ENCODE results near the gene MAP7D3. TPM values are rescaled to one million over a fixed set of nuclear protein-coding genes. Genes with fewer than 3 reads are reported as not detected.

MAP7D3 gene
- total and polyA plus RNA-seq, 2 of the 8 experiments (the other 6 are each of a cell fraction or from before 2014, with no cell fraction given), result 4.8 to 19.6 TPM

GRCh38 chrX:136179133-136179532, 72.1 kb downstream of the MAP7D3 start:
- H2AK5ac ChIP-seq (ENCODE audit: low read depth, low read length), result no peak overlapping the region
- H2BK20ac ChIP-seq (ENCODE audit: low read length), result no peak overlapping the region
- H3K36me3 ChIP-seq (ENCODE audit: control insufficient read depth in 2 of 4, insufficient read depth in 4 of 4, low read length in 3 of 4), result peaks cover 0 to 3% (median 0%) of the 10 kb centered on the region in 4 experiments; a peak in 1 of 8 replicates
- H3K27me3 ChIP-seq (replicated peaks in 1 of 4; ENCODE audit: control insufficient read depth in 3 of 4, extremely low read depth in 1 of 4, insufficient read depth in 3 of 4, low read length in 3 of 4), result no peaks in the 10 kb centered on the region
- no peak overlapping the region for H3K4ac ChIP-seq (replicated peaks; ENCODE audit: insufficient read length, low read depth, low read length)
- FAIRE-seq (no peak), DNase-seq (ENCODE audit: low read depth in 1 of 2, low spot score in 2 of 2) (no peak)
- H3K18ac ChIP-seq (ENCODE audit: extremely low read depth, low read length), result no peak overlapping the region
- H3K9me3 ChIP-seq (ENCODE audit: insufficient read depth in 2 of 2, low read depth in 1 of 2, low read length in 1 of 2), result no peaks in the 10 kb centered on the region
- 97% methylated on average over 4 of the region's 4 CpGs; no CpG with 5 or more reads in 1 of the 2 experiments for WGBS, 2 experiments (ENCODE audit: extremely low coverage in 1 of 2, insufficient coverage in 1 of 2, insufficient read length in 1 of 2, insufficient replicate concordance in 2 of 2, low coverage in 1 of 2, low lambda C conversion rate in 2 of 2, missing lambda C conversion rate in 1 of 2)
- H3K4me3 ChIP-seq (ENCODE audit: extremely low read depth in 1 of 4, insufficient read depth in 2 of 4, low read depth in 3 of 4, low read length in 4 of 4), result no peak overlapping the region
- H3K79me2 ChIP-seq (ENCODE audit: control insufficient read depth in 1 of 2, insufficient read depth in 2 of 2, low read length in 2 of 2), result no peaks in the 10 kb centered on the region
- H2AFZ ChIP-seq (ENCODE audit: low read length), result no peak overlapping the region
- no peak overlapping the region for H2BK5ac ChIP-seq (ENCODE audit: low read depth, low read length)
- H3K56ac ChIP-seq (replicated peaks; ENCODE audit: insufficient read length, low read depth, low read length), result no peak overlapping the region
- no peak overlapping the region for H3K23ac ChIP-seq (ENCODE audit: insufficient read length)
- H2BK15ac ChIP-seq (ENCODE audit: low read length), result no peak overlapping the region
- no peaks in the 10 kb centered on the region for H3K79me1 ChIP-seq (ENCODE audit: low read depth, low read length)
- H3K23me2 ChIP-seq (ENCODE audit: low read depth, low read length), result no peaks in the 10 kb centered on the region
- no peak overlapping the region for H4K91ac ChIP-seq (replicated peaks; ENCODE audit: insufficient read length, low read length)
- no peak overlapping the region for H2BK120ac ChIP-seq (replicated peaks; ENCODE audit: low read depth, low read length)
- no peak overlapping the region for H3K14ac ChIP-seq (ENCODE audit: insufficient read length)
- no peak overlapping the region for H3K4me2 ChIP-seq (ENCODE audit: insufficient read depth in 1 of 2, low read depth in 2 of 2, low read length in 2 of 2)
- no peaks in the 10 kb centered on the region for H3K4me1 ChIP-seq (replicated peaks in 1 of 4; ENCODE audit: control insufficient read depth in 3 of 4, insufficient read depth in 4 of 4, low read length in 3 of 4)
- ChIA-PET CTCF (ENCODE audit: partially characterized antibody) (no interaction called here), POLR2A (ENCODE audit: partially characterized antibody) (no interaction called here)
- H4K8ac ChIP-seq (ENCODE audit: extremely low read depth, insufficient read depth, low read length), result no peak overlapping the region
- H4K20me1 ChIP-seq (replicated peaks in 1 of 2; ENCODE audit: control insufficient read depth in 1 of 2, insufficient read depth in 2 of 2, low read length in 2 of 2), result no peaks in the 10 kb centered on the region
- H4K5ac ChIP-seq (ENCODE audit: insufficient read length, low read depth, low read length), result no peak overlapping the region
- no peak overlapping the region for H3K27ac ChIP-seq (ENCODE audit: low read depth, low read length)
- no peak overlapping the region for H2BK12ac ChIP-seq (ENCODE audit: low read depth, low read length)
- no peak overlapping the region for H3K9ac ChIP-seq (replicated peaks in 1 of 4; ENCODE audit: extremely low read depth in 1 of 4, low read depth in 3 of 4, low read length in 3 of 4)
- TF ChIP-seq RXRA (IDR thresholded peaks at IDR 0.05; ENCODE audit: insufficient read depth, low read depth, low read length) (no peak), RBBP5 (IDR thresholded peaks at IDR 0.05; ENCODE audit: borderline replicate concordance, low read depth, low read length) (no peak), SP2 (IDR thresholded peaks at IDR 0.05; ENCODE audit: low read length) (no peak)
